Activated CD8-positive, alpha-beta memory T cell treated with anti-CD3 and anti-CD28 coated beads, Interleukin-2, amount 50 U/mL, for 24 hours (primary cell): ENCODE results near the gene SULF2.

Source experiments
- DNase-seq: peaks from one replicate; pipeline ENCODE4 v3.0.0-alpha.2; 2020; ENCODE audit errors: extremely low read depth

Gene SULF2

GRCh38 chr20:47784599-47785310 is 526 bp downstream of the SULF2 start:
- no peak for DNase-seq

GRCh38 chr20:47783828-47784598 is 1.3 kb downstream of the SULF2 start:
- DNase-seq: no peak

- DNase-seq: no peak
Measured at GRCh38 chr20:47782920-47783552, 2.2 kb downstream of the SULF2 start.

- DNase-seq: no peak
Measured at GRCh38 chr20:47782076-47782475, 3.2 kb downstream of the SULF2 start.

- DNase-seq: no peak
Measured at GRCh38 chr20:47781632-47782031, 3.6 kb downstream of the SULF2 start.

- no peak for DNase-seq
Measured at GRCh38 chr20:47780720-47781389, 4.4 kb downstream of the SULF2 start.

GRCh38 chr20:47778398-47779354 is 6.6 kb downstream of the SULF2 start:
- no peak for DNase-seq

GRCh38 chr20:47777220-47777619 is 8.1 kb downstream of the SULF2 start:
- DNase-seq: no peak

- DNase-seq: no peak
Measured at GRCh38 chr20:47776639-47777038, 8.6 kb downstream of the SULF2 start.

GRCh38 chr20:47775841-47776240 is 9.4 kb downstream of the SULF2 start:
- no peak for DNase-seq

- no peak for DNase-seq
Measured at GRCh38 chr20:47775039-47775438, 10.2 kb downstream of the SULF2 start.

GRCh38 chr20:47774131-47774777 is 11.0 kb downstream of the SULF2 start:
- no peak for DNase-seq

- DNase-seq: no peak
Measured at GRCh38 chr20:47773371-47773786, 11.9 kb downstream of the SULF2 start.

GRCh38 chr20:47770935-47771334 is 14.3 kb downstream of the SULF2 start:
- no peak for DNase-seq

- no peak for DNase-seq
Measured at GRCh38 chr20:47768016-47768824, 17.1 kb downstream of the SULF2 start.

- DNase-seq: no peak
Measured at GRCh38 chr20:47765691-47766594, 19.3 kb downstream of the SULF2 start.

GRCh38 chr20:47765271-47765670 is 20.0 kb downstream of the SULF2 start:
- DNase-seq: no peak

- DNase-seq: no peak
Measured at GRCh38 chr20:47764154-47764733, 21.0 kb downstream of the SULF2 start.
